Gastrocnemius medialis (tissue), 4 donors: Measurements from ENCODE around the gene ZNF775.

Source experiments
- CTCF ChIP-seq, 5 experiments: fragments of 450-650 bp in 3 of 5; fragments of 200-600 bp in 2 of 5; sonication (generic) in 2 of 5; IDR thresholded peaks in 4 of 5; conservative IDR thresholded peaks in 1 of 5; 1 replicate in 4 of 5; 2 replicates in 1 of 5; pipeline ENCODE4 v1.5.1; 2016 to 2019; ENCODE audit warnings: antibody characterized with exemption in 5 of 5, mild to moderate bottlenecking in 3 of 5, moderate library complexity in 3 of 5
- POLR2A ChIP-seq, 2 donors: fragments of 450-650 bp; IDR thresholded peaks; one replicate each; pipeline ENCODE4 v1.6.1; 2017; ENCODE audit warnings: antibody characterized with exemption in 2 of 2, mild to moderate bottlenecking in 2 of 2, moderate library complexity in 2 of 2

- TF ChIP-seq CTCF (IDR thresholded peaks at IDR 0.05 in 4 of 5, conservative IDR thresholded peaks at IDR 0.05 in 1 of 5) = no peak
- TF ChIP-seq POLR2A (IDR thresholded peaks at IDR 0.05) = no peak
These were observed 6.7 kb upstream of the ZNF775 start for GRCh38 chr7:150372271-150373048.
